SU-DHL-6 (cell line): ENCODE measurements around the gene TEX13D.
"Not testable (repeated sequence)": the region's sequence is repeated elsewhere in the genome, so short reads cannot be mapped to it uniquely, and the experiment has no call there.

Experiments
- H2AFZ ChIP-seq: fragments of 200-600 bp; sonication (generic); 2 replicates; pipeline ENCODE4 v1.6.1; 2014; ENCODE audit warnings: low read depth, mild to moderate bottlenecking, moderate library complexity, mixed read lengths, antibody characterized with exemption, low read length; ENCODE audit not compliant: severe bottlenecking
- H3F3A ChIP-seq: fragments of 200-600 bp; shearing (Covaris generic); 2 replicates; pipeline ENCODE4 v1.6.0; 2016; ENCODE audit warnings: antibody characterized with exemption, mild to moderate bottlenecking; ENCODE audit not compliant: insufficient read depth
- H3K27ac ChIP-seq: fragments of 200-600 bp; sonication (generic); 2 replicates; pipeline ENCODE4 v1.5.1; 2016; ENCODE audit warnings: low read depth, mild to moderate bottlenecking, low read length, moderate library complexity, mixed read lengths
- H3K27me3 ChIP-seq: fragments of 200-600 bp; sonication (generic), shearing (Covaris generic); 2 replicates; pipeline ENCODE4 v1.6.0; 2014; ENCODE audit warnings: mild to moderate bottlenecking, low read length
- H3K36me3 ChIP-seq: fragments of 200-600 bp; sonication (generic); 2 replicates; pipeline ENCODE4 v1.6.1; 2014; ENCODE audit warnings: mild to moderate bottlenecking, low read length, mixed read lengths
- H3K4me2 ChIP-seq: fragments of 300-600, 200-600 bp; shearing (Covaris generic), sonication (generic); 2 replicates; pipeline ENCODE4 v1.6.0; 2014; ENCODE audit warnings: low read length, low read depth, mild to moderate bottlenecking; ENCODE audit not compliant: poor library complexity, severe bottlenecking
- H3K4me3 ChIP-seq: fragments of 200-600 bp; sonication (generic); 2 replicates; pipeline ENCODE4 v1.5.1; 2014; ENCODE audit warnings: antibody characterized with exemption, low read length, mild to moderate bottlenecking, mixed read lengths; ENCODE audit not compliant: insufficient read depth, poor library complexity, severe bottlenecking
- H3K79me2 ChIP-seq: fragments of 200-600 bp; sonication (generic); 2 replicates; pipeline ENCODE4 v1.6.1; 2014; ENCODE audit warnings: mild to moderate bottlenecking, low read length, moderate library complexity; ENCODE audit not compliant: insufficient read depth
- H3K9ac ChIP-seq: fragments of 200-600 bp; sonication (generic); 2 replicates; pipeline ENCODE4 v1.7.0; 2014; ENCODE audit warnings: mild to moderate bottlenecking, low read length
- H3K9me2 ChIP-seq: fragments of 200-600 bp; sonication (generic); replicated peaks from 2 replicates; pipeline ENCODE4 v1.6.1; 2014; ENCODE audit warnings: low read length; ENCODE audit not compliant: insufficient read depth
- H3K9me3 ChIP-seq: fragments of 200-600 bp; sonication (generic); 2 replicates; pipeline ENCODE4 v1.6.1; 2014; ENCODE audit warnings: low read length, mixed read lengths; ENCODE audit not compliant: insufficient read depth
- H4K20me1 ChIP-seq: fragments of 200-600 bp; sonication (generic); 2 replicates; pipeline ENCODE4 v1.6.1; 2014; ENCODE audit warnings: low read depth, mild to moderate bottlenecking, antibody characterized with exemption, low read length, moderate library complexity, mixed read lengths
- CTCF ChIP-seq: fragments of 200-600 bp; sonication (generic); IDR thresholded peaks from one replicate; pipeline ENCODE4 v1.5.1; 2017; ENCODE audit warnings: antibody characterized with exemption, mild to moderate bottlenecking, low read length, moderate library complexity; ENCODE audit not compliant: insufficient read depth, poor library complexity, severe bottlenecking
- EZH2phosphoT487 ChIP-seq: fragments of 200-600 bp; sonication (generic), shearing (Covaris generic); conservative IDR thresholded peaks from 2 replicates; pipeline ENCODE4 v1.6.1; 2018; ENCODE audit warnings: mild to moderate bottlenecking, antibody characterized with exemption, low read length, moderate library complexity, mixed read lengths

Gene TEX13D

DNA sequence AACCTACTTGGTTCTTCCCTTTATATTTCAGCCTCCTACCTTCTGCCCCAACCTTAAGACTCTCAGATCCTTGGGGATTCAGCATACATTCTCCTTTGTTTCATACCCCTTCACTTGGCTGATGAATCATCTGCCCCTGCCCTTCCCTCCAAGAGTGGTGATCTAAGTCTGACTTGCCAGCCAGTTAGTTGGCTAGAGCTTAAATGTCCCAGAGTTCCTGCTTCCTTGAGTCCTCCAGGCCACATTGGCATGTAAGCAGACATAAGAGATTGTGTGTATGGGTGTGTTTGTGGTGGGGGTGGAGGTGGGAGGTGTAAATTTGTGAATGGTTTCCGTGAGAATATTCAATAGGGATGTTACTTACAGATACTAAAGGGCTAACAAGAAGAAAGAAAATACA lies 3.7 kb upstream of the TEX13D start:
- Histone ChIP-seq H3K9me2 (no peaks in the 10 kb centered on the region), H2AFZ (no peak overlapping the region)

GRCh38 chrX:124333862-124334261 lies 1.4 kb downstream of the TEX13D start:
- H3K9ac ChIP-seq: no peak overlapping the region
- no peaks in the 10 kb centered on the region for H3K9me2 ChIP-seq
- no peaks in the 10 kb centered on the region for H3F3A ChIP-seq
- no peak overlapping the region for H2AFZ ChIP-seq
- H3K36me3 ChIP-seq: no peaks in the 10 kb centered on the region
- H3K4me2 ChIP-seq: no peak overlapping the region
- TF ChIP-seq CTCF: no peak
- TF ChIP-seq EZH2phosphoT487: no peak
- H3K9me3 ChIP-seq: no peaks in the 10 kb centered on the region
- no peaks in the 10 kb centered on the region for H3K27me3 ChIP-seq
- H4K20me1 ChIP-seq: no peaks in the 10 kb centered on the region
- H3K27ac ChIP-seq: no peak overlapping the region
- H3K4me3 ChIP-seq: no peak overlapping the region
- H3K79me2 ChIP-seq: no peaks in the 10 kb centered on the region

More for the DNA sequence above, 3.7 kb upstream of the TEX13D start:
- Histone ChIP-seq H3K4me3 (no peak overlapping the region), H3K9me3 (no peaks in the 10 kb centered on the region), H3K36me3 (no peaks in the 10 kb centered on the region), H4K20me1 (no peaks in the 10 kb centered on the region), H3K9ac (no peak overlapping the region), H3K27ac (no peak overlapping the region), H3K27me3 (no peaks in the 10 kb centered on the region), H3K79me2 (no peaks in the 10 kb centered on the region), H3K4me2 (no peak overlapping the region), H3F3A (no peaks in the 10 kb centered on the region)
- TF ChIP-seq EZH2phosphoT487 (no peak), CTCF (no peak)

- H3K27me3 ChIP-seq, H2AFZ ChIP-seq, H3K9me3 ChIP-seq, H3K36me3 ChIP-seq, H3K9me2 ChIP-seq, H3K4me3 ChIP-seq, H3K9ac ChIP-seq, H3F3A ChIP-seq, H3K27ac ChIP-seq, H3K79me2 ChIP-seq, H4K20me1 ChIP-seq, H3K4me2 ChIP-seq: not testable (repeated sequence)
Observed at GRCh38 chrX:124334555-124334954, 2.1 kb downstream of the TEX13D start.

GRCh38 chrX:124335598-124335997 lies 3.1 kb downstream of the TEX13D start:
- no peak overlapping the region for H3K9ac ChIP-seq
- H3K36me3 ChIP-seq: no peaks in the 10 kb centered on the region
- no peak overlapping the region for H3K4me3 ChIP-seq
- no peaks in the 10 kb centered on the region for H3K27me3 ChIP-seq
- no peaks in the 10 kb centered on the region for H3F3A ChIP-seq
- H2AFZ ChIP-seq: no peak overlapping the region
- no peak overlapping the region for H3K27ac ChIP-seq
- TF ChIP-seq CTCF (no peak), EZH2phosphoT487 (no peak)
- no peaks in the 10 kb centered on the region for H4K20me1 ChIP-seq
- no peak overlapping the region for H3K4me2 ChIP-seq
- no peaks in the 10 kb centered on the region for H3K9me3 ChIP-seq
- no peaks in the 10 kb centered on the region for H3K9me2 ChIP-seq
- H3K79me2 ChIP-seq: no peaks in the 10 kb centered on the region
